Stimulated activated CD4-positive, alpha-beta T cell treated with anti-CD3 and anti-CD28 coated beads, TNF-alpha, amount 100 ng/mL, for 4 hours (primary cell): ENCODE measurements around the gene GET4.

Experiments used
- DNase-seq, 3 experiments: peaks; one replicate each; pipeline ENCODE4 v3.0.0-alpha.2; 2020; ENCODE audit warnings: low read depth in 3 of 3

Gene GET4

GRCh38 chr7:900331-901040 lies 24.1 kb downstream of the GET4 start:
- DNase-seq = no peak

DNA sequence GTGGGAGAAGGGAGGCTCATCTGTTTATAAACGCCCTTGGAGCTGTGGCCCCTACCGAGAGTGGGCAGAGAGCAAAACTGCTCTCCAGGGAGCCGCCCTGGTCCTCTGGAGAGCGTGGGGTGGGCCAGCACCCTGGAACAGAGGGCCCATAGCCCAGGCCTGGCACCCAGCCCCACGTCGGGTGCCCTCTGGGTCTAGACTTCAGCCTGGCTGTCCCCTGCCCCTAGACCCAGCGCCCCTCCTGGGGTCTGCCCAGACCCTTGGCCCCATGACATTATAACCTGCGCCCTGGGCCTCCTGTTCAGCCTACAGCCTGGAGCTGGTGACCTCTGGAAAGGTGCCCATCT lies 24.7 kb downstream of the GET4 start:
- no peak for DNase-seq

DNA sequence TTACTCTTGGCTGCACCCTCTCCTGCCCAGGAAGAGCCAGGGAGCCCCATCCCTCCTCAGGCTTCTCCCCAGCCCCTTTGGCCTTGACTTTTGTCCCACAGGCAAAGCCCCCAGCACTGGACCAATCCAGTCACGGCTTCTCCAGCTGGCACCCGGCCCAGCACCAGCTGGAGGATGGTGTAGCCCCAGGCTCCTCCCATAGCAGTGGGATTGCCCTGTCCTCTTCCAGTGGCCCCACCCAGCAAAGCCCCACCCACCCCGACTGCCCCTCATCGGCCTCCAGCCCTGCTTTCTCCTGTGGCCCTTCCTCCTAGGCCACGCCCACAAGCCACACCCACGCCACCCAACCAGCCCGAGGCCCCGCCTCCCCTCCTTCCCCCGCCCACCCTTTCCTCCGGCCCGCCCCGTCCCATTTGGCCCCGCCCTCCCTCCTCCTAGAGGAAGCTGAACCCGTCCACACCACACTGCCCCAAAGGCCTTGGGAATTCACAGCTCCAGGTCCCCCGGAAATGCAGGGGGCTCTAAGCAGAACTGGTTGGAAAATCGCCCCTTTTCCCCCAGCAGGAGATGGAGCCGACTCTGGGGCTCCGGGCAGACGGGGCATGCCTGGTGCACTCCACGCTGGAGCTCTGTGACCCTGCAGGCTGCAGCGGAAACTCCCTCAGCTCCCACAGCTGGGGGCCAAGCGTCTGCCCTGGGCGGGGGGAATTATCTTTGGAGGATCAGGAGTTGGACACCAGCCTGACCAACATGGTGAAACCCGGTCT lies 25.2 kb downstream of the GET4 start:
- peak in 1 of 3 experiments; percentile 25 for DNase-seq

- DNase-seq = no peak
These were observed 26.6 kb downstream of the GET4 start for GRCh38 chr7:902996-903395.

- no peak for DNase-seq
These were observed 27.8 kb downstream of the GET4 start for GRCh38 chr7:903921-904755.

DNA sequence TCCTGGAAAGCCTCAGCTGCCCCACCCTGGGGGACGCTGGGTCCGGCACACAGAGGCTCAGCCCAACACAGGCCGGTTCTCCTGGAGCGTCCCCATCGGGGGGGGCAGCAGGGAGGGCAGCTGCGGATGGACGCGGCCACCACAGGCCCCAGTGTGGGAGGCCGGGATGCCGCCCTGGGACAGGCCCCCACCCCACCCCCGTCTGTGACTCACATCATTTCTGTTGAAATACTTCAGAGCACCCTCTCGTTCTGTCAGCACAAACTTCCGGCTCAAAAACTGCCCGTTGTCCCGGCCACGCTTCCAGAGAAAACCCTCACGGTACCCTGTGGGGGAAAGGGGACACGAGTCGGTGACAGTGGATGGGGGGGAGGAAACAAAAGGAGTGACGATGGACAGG lies 28.5 kb downstream of the GET4 start:
- DNase-seq = no peak

GRCh38 chr7:906776-907157 lies 30.4 kb downstream of the GET4 start:
- DNase-seq = no peak

GRCh38 chr7:907158-907980 lies 31.0 kb downstream of the GET4 start:
- DNase-seq = no peak

GRCh38 chr7:908159-908581 lies 31.8 kb downstream of the GET4 start:
- DNase-seq = no peak

GRCh38 chr7:908591-909357 lies 32.4 kb downstream of the GET4 start:
- DNase-seq = peak in 2 of 3 experiments; percentile 26 to 52

GRCh38 chr7:909358-910329 lies 33.3 kb downstream of the GET4 start:
- DNase-seq = no peak

GRCh38 chr7:910441-910861 lies 34.1 kb downstream of the GET4 start:
- no peak for DNase-seq

- DNase-seq = no peak
These were observed 34.6 kb downstream of the GET4 start for GRCh38 chr7:910931-911431.

DNA sequence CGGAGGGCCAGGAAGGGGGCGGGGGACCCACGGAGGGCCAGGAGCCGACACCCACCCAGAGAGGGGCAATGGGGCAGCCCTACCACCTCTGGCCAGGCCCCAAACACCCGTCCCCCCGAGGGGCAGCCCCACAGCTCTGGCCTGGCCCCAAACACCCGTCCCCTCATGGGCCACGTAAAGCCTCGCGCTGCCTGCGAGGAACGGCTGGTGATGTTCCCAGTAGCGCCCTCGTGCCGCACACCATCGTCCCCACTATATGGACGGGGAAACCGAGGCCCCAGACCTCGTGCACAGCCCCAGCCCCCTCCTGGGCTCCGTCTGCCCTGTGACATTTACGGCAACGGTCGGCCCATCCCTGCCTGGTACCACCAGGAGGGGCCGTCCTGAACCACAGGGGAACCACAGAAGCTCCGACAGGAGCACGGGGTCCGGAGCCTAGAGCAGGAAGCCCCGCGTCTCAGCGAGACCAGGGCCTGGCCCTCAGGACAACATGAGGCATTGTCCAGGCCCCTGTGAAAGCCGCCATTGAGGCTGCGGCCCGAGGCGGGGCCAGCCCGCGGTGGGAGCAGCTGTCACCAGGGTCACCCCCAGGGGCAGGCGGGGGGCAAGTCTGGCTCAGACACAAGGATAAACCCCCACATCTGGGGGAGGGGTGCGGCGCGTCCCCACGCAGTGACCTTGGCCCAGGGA lies 35.6 kb downstream of the GET4 start:
- no peak for DNase-seq

- no peak for DNase-seq
These were observed 37.6 kb downstream of the GET4 start for GRCh38 chr7:913736-914520.

- DNase-seq = no peak
These were observed 38.3 kb downstream of the GET4 start for GRCh38 chr7:914521-915194.
